HepG2 (cell line): ENCODE data around the gene CAPN10. TPM values are rescaled to one million over a fixed set of nuclear protein-coding genes. Genes with fewer than 3 reads are reported as not detected.
A peak's percentile ranks its signal among the peaks of the same experiment; 100 is the strongest.

Source experiments
- ATAC-seq: fragments of 200-7000 bp; cut with Tn5 transposase; 3 replicates; pipeline ENCODE4 v1.9.1; 2020; ENCODE audit warnings: mild to moderate bottlenecking, moderate library complexity
- BruUV-seq: library from RNA; stranded (reverse); fragments of 400-500 nt; replicated peaks from 2 replicates; lab custom pipeline; 2021; lab: Mats Ljungman, UMichigan
- CTCF ChIA-PET: fragments of 300-600 bp; formaldehyde crosslinking; extraction: SDS; loops from one replicate; lab custom pipeline; 2021; ENCODE audit warnings: low total read pairs, inconsistent platforms, low intra/inter-chr PET ratio; lab: Yijun Ruan, JAX
- POLR2A ChIA-PET: fragments of 350-600 bp; sonication (Branson Sonifier 250); formaldehyde crosslinking; loops from one replicate; lab custom pipeline; 2020; ENCODE audit warnings: antibody characterized with exemption, inconsistent platforms; lab: Yijun Ruan, JAX
- DNase-seq: peaks from one replicate; pipeline ENCODE4 v3.0.0-alpha.2; 2015; ENCODE audit warnings: low spot score
- FAIRE-seq: peaks from 3 replicates; lab custom pipeline; 2011; peaks lifted over from hg19 to GRCh38; lab: Jason Lieb, UNC
- H2AFZ ChIP-seq: one replicate; pipeline ENCODE4 v1.6.1; 2011; ENCODE audit warnings: low read length, inconsistent platforms
- H3K27ac ChIP-seq: fragments of 300-600 bp; 3 replicates; pipeline ENCODE4 v1.8.0; 2011; ENCODE audit warnings: mixed run types, mild to moderate bottlenecking, mixed read lengths, low read length, inconsistent platforms; ENCODE audit not compliant: insufficient read depth; ENCODE audit errors: extremely low read length
- H3K27me3 ChIP-seq, 2 experiments: fragments of 200-600 bp in 1 of 2; 2 replicates in 1 of 2; 3 replicates in 1 of 2; pipeline versions ENCODE4 v1.6.0 to v1.8.0; 2011; ENCODE audit warnings: low read length in 2 of 2, mild to moderate bottlenecking in 2 of 2, moderate library complexity in 2 of 2, inconsistent platforms in 1 of 2; ENCODE audit not compliant: insufficient read depth in 2 of 2, control insufficient read depth in 1 of 2
- H3K36me3 ChIP-seq, 2 experiments: fragments of 200-600 bp in 1 of 2; replicated peaks in 1 of 2; 2 replicates in 1 of 2; 3 replicates in 1 of 2; pipeline versions ENCODE4 v1.5.1 to v1.8.0; 2011; ENCODE audit warnings: low read length in 2 of 2, inconsistent platforms in 1 of 2; ENCODE audit not compliant: insufficient read depth in 2 of 2, control insufficient read depth in 1 of 2
- H3K4me1 ChIP-seq: 2 replicates; pipeline ENCODE4 v1.5.1; 2012; ENCODE audit warnings: low read length, inconsistent platforms; ENCODE audit not compliant: insufficient read depth
- H3K4me2 ChIP-seq: 2 replicates; pipeline ENCODE4 v1.6.0; 2011; ENCODE audit warnings: low read depth, low read length, inconsistent platforms
- H3K4me3 ChIP-seq, 3 experiments: fragments of 200-600 bp in 1 of 3; sonication (generic), shearing (Covaris generic) in 1 of 3; replicated peaks in 1 of 3; 2 replicates each; pipeline ENCODE4 v1.5.1; 2011 to 2016; ENCODE audit warnings: low read length in 3 of 3, inconsistent platforms in 2 of 3, low read depth in 2 of 3, mild to moderate bottlenecking in 2 of 3, control low read depth in 1 of 3, mixed read lengths in 1 of 3; ENCODE audit not compliant: insufficient read depth in 1 of 3
- H3K79me2 ChIP-seq: one replicate; pipeline ENCODE4 v1.6.1; 2011; ENCODE audit warnings: low read length, inconsistent platforms; ENCODE audit not compliant: insufficient read depth
- H3K9ac ChIP-seq: 2 replicates; pipeline ENCODE4 v1.6.0; 2011; ENCODE audit warnings: mild to moderate bottlenecking, low read depth, low read length, inconsistent platforms; ENCODE audit not compliant: insufficient read depth
- H3K9me3 ChIP-seq: 2 replicates; pipeline ENCODE4 v1.5.1; 2012; ENCODE audit warnings: mild to moderate bottlenecking, low read length
- H4K20me1 ChIP-seq: 2 replicates; pipeline ENCODE4 v1.6.0; 2011; ENCODE audit warnings: inconsistent platforms, mild to moderate bottlenecking, low read length, moderate library complexity; ENCODE audit not compliant: insufficient read depth
- CREB1 ChIP-seq, 2 experiments: fragments of 450-650 bp in 1 of 2; IDR thresholded peaks; 2 replicates each; pipeline ENCODE4 v1.6.1; 2016 to 2017; ENCODE audit warnings: control low read depth in 1 of 2, mild to moderate bottlenecking in 1 of 2, missing compliant biosample characterization in 1 of 2, missing genetic modification characterization in 1 of 2
- DPF2 ChIP-seq: sonication (generic); formaldehyde crosslinking; IDR thresholded peaks from 2 replicates; pipeline ENCODE4 v1.4.0; 2020; ENCODE audit warnings: mild to moderate bottlenecking, low read depth, missing genetic modification reagents, borderline replicate concordance
- GABPA ChIP-seq, 2 experiments: IDR thresholded peaks; 2 replicates each; pipeline ENCODE4 v1.6.1; 2011 to 2016; ENCODE audit warnings: low read depth in 2 of 2, low read length in 1 of 2, missing biosample characterization in 1 of 2, missing genetic modification characterization in 1 of 2
- HOXA3 ChIP-seq: sonication (generic); formaldehyde crosslinking; IDR thresholded peaks from 2 replicates; pipeline ENCODE4 v1.5.0; 2020; ENCODE audit warnings: missing genetic modification reagents
- MTF1 ChIP-seq: sonication (generic); formaldehyde crosslinking; IDR thresholded peaks from 2 replicates; pipeline ENCODE4 v1.5.0; 2020; ENCODE audit warnings: missing genetic modification reagents
- NBN ChIP-seq: fragments of 450-650 bp; conservative IDR thresholded peaks from 2 replicates; pipeline ENCODE4 v1.6.1; 2017
- SETDB1 ChIP-seq: sonication (generic); formaldehyde crosslinking; IDR thresholded peaks from 2 replicates; pipeline ENCODE4 v1.5.1; 2020; ENCODE audit warnings: missing genetic modification reagents, mild to moderate bottlenecking, borderline replicate concordance
- ZBTB21 ChIP-seq: sonication (generic); formaldehyde crosslinking; IDR thresholded peaks from 2 replicates; pipeline ENCODE4 v1.4.0; 2020; ENCODE audit warnings: missing genetic modification reagents
- ZNF251 ChIP-seq: sonication (generic); formaldehyde crosslinking; IDR thresholded peaks from 2 replicates; pipeline ENCODE4 v1.9.0; 2021; ENCODE audit warnings: mild to moderate bottlenecking, missing genetic modification reagents
- ZNF496 ChIP-seq: sonication (generic); formaldehyde crosslinking; IDR thresholded peaks from 2 replicates; pipeline ENCODE4 v1.8.1; 2023; ENCODE audit warnings: mild to moderate bottlenecking, moderate library complexity, missing genetic modification reagents; ENCODE audit not compliant: insufficient replicate concordance
- ZNF616 ChIP-seq: sonication (generic); formaldehyde crosslinking; IDR thresholded peaks from 2 replicates; pipeline ENCODE4 v1.5.0; 2020; ENCODE audit warnings: low read depth, mild to moderate bottlenecking, missing genetic modification reagents
- WGBS: methylation state at CpG from one replicate; pipeline ENCODE4 v1.1.6; 2017; ENCODE audit warnings: low lambda C conversion rate; 5-methylcytosine and 5-hydroxymethylcytosine counted together
- in situ Hi-C: cut with HindIII; loops from 2 replicates; pipeline ENCODE4 v1.10.0; 2017; ENCODE audit warnings: low pct_unique_long_range_greater_than_20kb; ENCODE audit not compliant: extremely low pct_ligation_motif_present
- intact Hi-C: fragments of 100-400 bp; cut with micrococcal nuclease; formaldehyde crosslinking; loops from one replicate; pipeline ENCODE4 v1.10.0; 2022; ENCODE audit not compliant: unreplicated experiment
- polyA plus RNA-seq, 8 experiments: library from polyadenylated mRNA; depleted of rRNA in 3 of 8; stranded (reverse) in 7 of 8; unstranded in 1 of 8; fragments of >200 nt; fragmentation: Illumina TruSeq in 4 of 8; extraction: Trizol in 4 of 8; gene quantifications; 2 replicates each; pipeline versions ENCODE4 v1.2.1 to v1.2.3, GENCODE V29; 2011 to 2016; ENCODE audit warnings: low read depth in 4 of 8, missing spikeins in 1 of 8, mixed read lengths in 1 of 8; ENCODE audit not compliant: insufficient read depth in 1 of 8
- total RNA-seq, 5 experiments: library from RNA; depleted of rRNA; stranded (reverse); fragments of >200 nt; fragmentation: Illumina TruSeq; extraction: Trizol; gene quantifications; 2 replicates each; pipeline ENCODE4 v1.2.3, GENCODE V29; 2016; ENCODE audit warnings: low read depth in 1 of 5
- TF ChIP-seq, protein P1 (sequence below): sonication (generic); formaldehyde crosslinking; IDR thresholded peaks from 2 replicates; pipeline ENCODE4 v1.8.0; 2022; ENCODE audit warnings: mild to moderate bottlenecking, missing genetic modification reagents, moderate library complexity
- TF ChIP-seq, protein P2 (sequence below): sonication (generic); formaldehyde crosslinking; IDR thresholded peaks from 2 replicates; pipeline ENCODE4 v1.8.1; 2022; ENCODE audit warnings: mild to moderate bottlenecking, missing genetic modification reagents
- TF ChIP-seq, protein P3 (sequence below): sonication (generic); formaldehyde crosslinking; IDR thresholded peaks from 2 replicates; pipeline ENCODE4 v1.8.0; 2022; ENCODE audit warnings: missing genetic modification reagents, mild to moderate bottlenecking, borderline replicate concordance

The CAPN10 gene
- total and polyA plus RNA-seq, 2 of the 13 experiments (the other 11 are each of a cell fraction or from before 2014, with no cell fraction given) = 27.6 to 32.4 TPM

DNA sequence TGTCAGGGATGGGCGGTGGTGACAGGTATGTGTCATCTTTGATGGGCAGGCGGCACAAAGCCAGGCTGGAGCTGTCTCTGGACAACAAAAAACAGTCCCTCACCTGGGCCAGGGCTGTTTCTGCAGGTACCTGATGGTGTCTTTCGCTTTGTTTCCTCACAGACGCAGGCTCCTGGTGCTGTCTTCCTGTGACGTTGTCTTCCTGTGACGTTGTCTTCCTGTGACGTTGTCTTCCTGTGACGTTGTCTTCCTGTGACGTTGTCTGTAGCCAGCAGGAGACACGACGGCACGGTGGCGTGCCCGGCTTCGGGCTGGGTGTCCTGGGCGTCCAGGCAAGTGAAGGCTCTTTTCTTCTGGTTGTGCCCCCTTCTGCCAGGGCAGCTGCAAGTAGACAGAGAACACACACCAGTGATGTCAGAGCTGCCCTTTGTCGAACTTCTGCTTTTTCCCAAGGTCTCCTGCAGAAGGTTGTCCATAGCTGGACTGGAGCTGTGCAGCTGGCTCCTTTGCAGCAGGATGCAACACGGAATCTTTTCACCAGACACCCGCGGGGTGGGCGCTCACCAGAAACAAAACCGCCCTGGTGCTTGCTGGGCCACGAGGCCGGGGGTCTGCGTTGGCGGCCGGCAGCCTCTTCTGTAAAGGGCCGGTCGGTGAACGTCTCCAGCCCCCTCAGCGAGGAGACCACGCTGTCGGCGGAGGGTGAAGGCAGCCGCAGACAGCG is 59.8 kb downstream of the CAPN10 start:
- in situ Hi-C loops (no loop called here), intact Hi-C loops (loop anchor here (10.0 kb wide), 1 partner anchor 132 kb away; no protein-coding TSS in a partner anchor)
- POLR2A ChIA-PET = no interaction called here
- no peak for DNase-seq
- no peak for ATAC-seq
- 45% methylated on average over 30 of the region's 36 CpGs for WGBS
- peaks cover 46 to 96% of the 10 kb centered on the region in 2 experiments for H3K27me3 ChIP-seq
- no peak overlapping the region for H3K9ac ChIP-seq
- H4K20me1 ChIP-seq = no peaks in the 10 kb centered on the region; the same call in 1 of the 2 replicates
- no peak overlapping the region for H3K4me2 ChIP-seq
- FAIRE-seq = no peak
- no peaks in the 10 kb centered on the region for H3K79me2 ChIP-seq
- no peaks in the 10 kb centered on the region for H3K36me3 ChIP-seq
- H2AFZ ChIP-seq = no peak overlapping the region
- CTCF ChIA-PET = no interaction called here
- H3K4me3 ChIP-seq = no peak overlapping the region
- H3K27ac ChIP-seq = no peak overlapping the region
- H3K4me1 ChIP-seq = no peaks in the 10 kb centered on the region
- peaks cover 3% of the 10 kb centered on the region for H3K9me3 ChIP-seq
- no TSS peak for BruUV-seq
- TF ChIP-seq DPF2 (no peak), CREB1 (IDR thresholded peaks at IDR 0.05) (peak; percentile 94), CREB1 (CRISPR knock-in tag; IDR thresholded peaks at IDR 0.05) (no peak), ZNF616 (CRISPR knock-in tag) (no peak), ZBTB21 (CRISPR knock-in tag) (peak; percentile 76), GABPA (IDR thresholded peaks at IDR 0.05; ENCODE audit: low read depth, low read length) (peak; percentile 16; the same call in 1 of the 2 replicates), GABPA (CRISPR knock-in tag; IDR thresholded peaks at IDR 0.05; ENCODE audit: low read depth) (no peak), HOXA3 (CRISPR knock-in tag) (0 out of 2 replicates have a peak, but pooled peaks have one; percentile 31)

DNA sequence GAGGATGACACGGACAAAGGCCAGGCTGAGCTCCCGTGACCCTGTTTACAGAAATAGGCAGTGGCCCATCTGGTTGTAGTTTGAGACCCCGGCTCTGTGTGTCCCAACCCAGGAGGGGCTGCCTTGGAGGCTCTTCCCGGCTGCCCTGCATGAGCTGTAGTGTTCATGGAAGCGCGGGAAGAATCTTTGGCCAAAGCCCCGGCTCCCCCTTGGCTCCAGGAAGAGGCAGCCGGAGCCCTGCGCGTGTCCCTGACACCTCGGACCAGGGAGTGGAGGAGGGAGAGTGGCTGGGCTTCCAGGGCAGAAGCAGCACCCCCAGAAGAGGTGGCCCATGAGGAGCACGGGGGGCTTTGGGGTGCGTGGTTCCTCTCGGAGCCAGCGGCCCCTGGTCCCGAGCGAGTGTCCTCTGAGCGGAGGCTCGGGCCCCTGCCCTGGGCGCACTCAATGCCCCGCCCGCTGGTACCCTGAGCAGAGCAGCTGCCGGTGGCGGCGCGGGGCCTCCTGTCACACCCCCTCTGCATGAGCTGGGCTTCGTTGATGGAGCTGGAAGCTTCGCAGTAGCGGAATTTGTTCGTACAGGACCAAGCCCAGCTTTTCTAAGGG is 60.5 kb downstream of the CAPN10 start:
- no peak overlapping the region for H3K4me2 ChIP-seq
- H3K4me3 ChIP-seq = no peak overlapping the region
- no TSS peak for BruUV-seq
- DNase-seq = no peak
- peaks cover 46 to 99% of the 10 kb centered on the region in 2 experiments for H3K27me3 ChIP-seq
- H4K20me1 ChIP-seq = no peaks in the 10 kb centered on the region; the same call in 1 of the 2 replicates
- FAIRE-seq = no peak
- no peak; the same call in 2 of the 3 replicates for ATAC-seq
- no peak overlapping the region for H3K9ac ChIP-seq
- 44% methylated on average over 21 of the region's 30 CpGs for WGBS
- CTCF ChIA-PET = no interaction called here
- intact Hi-C loops (loop anchor here (10.0 kb wide), 1 partner anchor 132 kb away; no protein-coding TSS in a partner anchor), in situ Hi-C loops (no loop called here)
- no peaks in the 10 kb centered on the region for H3K79me2 ChIP-seq
- no peak overlapping the region for H3K27ac ChIP-seq
- H3K36me3 ChIP-seq = no peaks in the 10 kb centered on the region
- POLR2A ChIA-PET = no interaction called here
- H3K4me1 ChIP-seq = no peaks in the 10 kb centered on the region
- H3K9me3 ChIP-seq = peaks cover 8% of the 10 kb centered on the region
- H2AFZ ChIP-seq = no peak overlapping the region
- TF ChIP-seq MTF1 (CRISPR knock-in tag) = no peak
- TF ChIP-seq, protein P1, sequence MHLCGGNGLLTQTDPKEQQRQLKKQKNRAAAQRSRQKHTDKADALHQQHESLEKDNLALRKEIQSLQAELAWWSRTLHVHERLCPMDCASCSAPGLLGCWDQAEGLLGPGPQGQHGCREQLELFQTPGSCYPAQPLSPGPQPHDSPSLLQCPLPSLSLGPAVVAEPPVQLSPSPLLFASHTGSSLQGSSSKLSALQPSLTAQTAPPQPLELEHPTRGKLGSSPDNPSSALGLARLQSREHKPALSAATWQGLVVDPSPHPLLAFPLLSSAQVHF (CRISPR knock-in tag) = no peak
- no peak for TF ChIP-seq ZNF251 (CRISPR knock-in tag)
- TF ChIP-seq, protein P2, sequence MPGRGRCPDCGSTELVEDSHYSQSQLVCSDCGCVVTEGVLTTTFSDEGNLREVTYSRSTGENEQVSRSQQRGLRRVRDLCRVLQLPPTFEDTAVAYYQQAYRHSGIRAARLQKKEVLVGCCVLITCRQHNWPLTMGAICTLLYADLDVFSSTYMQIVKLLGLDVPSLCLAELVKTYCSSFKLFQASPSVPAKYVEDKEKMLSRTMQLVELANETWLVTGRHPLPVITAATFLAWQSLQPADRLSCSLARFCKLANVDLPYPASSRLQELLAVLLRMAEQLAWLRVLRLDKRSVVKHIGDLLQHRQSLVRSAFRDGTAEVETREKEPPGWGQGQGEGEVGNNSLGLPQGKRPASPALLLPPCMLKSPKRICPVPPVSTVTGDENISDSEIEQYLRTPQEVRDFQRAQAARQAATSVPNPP (CRISPR knock-in tag) = no peak
- TF ChIP-seq NBN = no peak
- no peak for TF ChIP-seq SETDB1 (CRISPR knock-in tag)
- TF ChIP-seq, protein P3, sequence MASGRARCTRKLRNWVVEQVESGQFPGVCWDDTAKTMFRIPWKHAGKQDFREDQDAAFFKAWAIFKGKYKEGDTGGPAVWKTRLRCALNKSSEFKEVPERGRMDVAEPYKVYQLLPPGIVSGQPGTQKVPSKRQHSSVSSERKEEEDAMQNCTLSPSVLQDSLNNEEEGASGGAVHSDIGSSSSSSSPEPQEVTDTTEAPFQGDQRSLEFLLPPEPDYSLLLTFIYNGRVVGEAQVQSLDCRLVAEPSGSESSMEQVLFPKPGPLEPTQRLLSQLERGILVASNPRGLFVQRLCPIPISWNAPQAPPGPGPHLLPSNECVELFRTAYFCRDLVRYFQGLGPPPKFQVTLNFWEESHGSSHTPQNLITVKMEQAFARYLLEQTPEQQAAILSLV (CRISPR knock-in tag) = no peak
- TF ChIP-seq ZNF496 (CRISPR knock-in tag) = no peak
